ENCODE measurements around the gene TEX19.
A peak's percentile ranks its signal among the peaks of the same experiment; 100 is the strongest.

Gene TEX19

GRCh38 chr17:82390860-82391435, 31.9 kb downstream of the TEX19 start:
- no peak for DNase-seq (ENCODE audit: low spot score)

DNA sequence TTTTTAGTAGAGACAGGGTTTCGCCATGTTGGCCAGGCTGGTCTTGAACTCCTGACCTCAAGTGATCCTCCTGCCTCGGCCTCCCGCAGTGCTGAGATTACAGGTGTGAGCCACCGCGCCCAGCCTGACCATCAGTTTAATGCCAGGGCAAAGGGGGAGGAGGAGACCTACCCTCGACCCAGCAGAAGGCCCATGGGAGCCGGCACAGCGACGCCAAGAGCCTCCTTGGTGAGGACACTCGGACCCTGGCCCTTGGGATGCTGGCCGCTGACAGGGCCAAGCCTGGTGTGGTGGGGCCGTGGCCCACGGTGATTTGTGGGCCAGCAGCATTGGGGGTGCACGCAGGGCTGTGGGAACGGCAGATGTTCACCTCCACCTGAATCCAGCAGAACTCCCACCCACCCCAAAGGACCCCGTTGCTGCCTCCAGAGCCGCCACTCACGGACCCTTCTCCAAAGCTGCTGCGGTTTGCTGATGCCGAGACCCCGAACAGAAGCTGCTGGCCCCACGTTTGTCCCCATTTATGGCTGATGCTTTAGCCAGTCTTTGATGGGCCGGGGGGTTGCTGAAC, 32.5 kb downstream of the TEX19 start:
- DNase-seq (ENCODE audit: low spot score) = no peak

GRCh38 chr17:82392209-82392920, 33.3 kb downstream of the TEX19 start:
- DNase-seq (ENCODE audit: low spot score) = no peak

GRCh38 chr17:82392941-82393340, 33.9 kb downstream of the TEX19 start:
- DNase-seq (ENCODE audit: low spot score) = no peak

DNA sequence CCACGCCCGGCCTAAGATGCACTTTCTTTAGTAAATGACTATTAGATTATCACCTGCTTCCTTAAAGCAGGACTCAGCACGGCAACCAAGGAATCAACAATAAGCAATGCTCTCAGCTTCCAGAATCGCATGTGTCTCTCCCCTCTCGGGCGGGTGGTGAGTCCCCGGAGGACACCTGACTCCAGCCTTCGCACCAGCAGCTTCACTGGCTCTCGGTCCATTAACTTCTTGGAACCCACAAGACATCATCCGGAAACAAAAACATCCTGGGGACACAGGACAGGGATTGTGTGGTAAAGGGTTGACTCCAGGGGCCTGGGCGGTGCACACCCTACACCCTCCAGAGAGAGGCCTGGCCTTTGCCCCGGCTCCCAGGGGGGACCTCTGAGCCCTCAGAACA, 35.2 kb downstream of the TEX19 start:
- no peak for DNase-seq (ENCODE audit: low spot score)

GRCh38 chr17:82396601-82397435, 37.8 kb downstream of the TEX19 start:
- peak; percentile 51 for DNase-seq (ENCODE audit: low spot score)

- no peak for DNase-seq (ENCODE audit: low spot score)
These were observed 38.6 kb downstream of the TEX19 start for GRCh38 chr17:82397449-82398335.

DNA sequence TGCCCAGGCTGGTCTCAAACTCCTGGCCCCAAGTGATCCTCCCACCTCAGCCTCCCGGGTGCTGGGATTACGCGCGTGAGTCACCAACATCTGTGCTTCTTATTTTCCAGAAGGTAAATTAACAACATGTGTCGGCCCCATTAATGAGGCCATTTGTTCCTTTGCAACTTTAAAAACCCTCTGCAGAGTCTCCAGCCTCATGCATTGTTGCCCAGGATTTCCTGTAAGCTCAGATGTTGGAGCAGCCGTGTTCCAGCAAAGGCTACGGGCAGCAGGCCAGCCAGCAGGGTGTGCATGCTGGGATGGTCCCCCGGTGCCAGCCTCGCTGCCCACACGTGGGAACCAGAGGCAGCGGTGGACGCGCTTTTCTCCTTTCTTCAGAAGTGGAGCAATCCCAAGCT, 40.0 kb downstream of the TEX19 start:
- DNase-seq (ENCODE audit: low spot score) = no peak

GRCh38 chr17:82399601-82400101, 40.6 kb downstream of the TEX19 start:
- DNase-seq (ENCODE audit: low spot score) = no peak

DNA sequence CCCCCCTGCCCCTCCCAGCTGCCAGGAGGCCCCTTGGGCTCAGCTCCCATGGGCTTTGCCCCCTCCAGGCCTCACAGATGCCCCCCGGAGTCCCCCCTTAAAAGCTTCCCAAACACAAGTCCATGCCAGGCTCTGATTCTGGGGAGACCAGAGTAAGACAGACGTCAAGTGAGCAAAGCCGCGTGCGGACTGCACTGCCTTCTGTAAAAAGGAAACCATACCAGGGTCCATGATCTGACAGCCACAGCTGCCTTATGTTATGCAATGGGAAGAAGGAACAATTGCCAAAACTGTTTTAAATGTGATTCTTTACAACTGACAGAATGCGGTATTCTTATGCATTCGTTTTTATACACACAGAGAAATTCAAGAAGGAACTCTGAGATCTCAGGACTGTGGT, 41.2 kb downstream of the TEX19 start:
- DNase-seq (ENCODE audit: low spot score) = no peak

GRCh38 chr17:82400830-82401229, 41.8 kb downstream of the TEX19 start:
- no peak for DNase-seq (ENCODE audit: low spot score)

DNA sequence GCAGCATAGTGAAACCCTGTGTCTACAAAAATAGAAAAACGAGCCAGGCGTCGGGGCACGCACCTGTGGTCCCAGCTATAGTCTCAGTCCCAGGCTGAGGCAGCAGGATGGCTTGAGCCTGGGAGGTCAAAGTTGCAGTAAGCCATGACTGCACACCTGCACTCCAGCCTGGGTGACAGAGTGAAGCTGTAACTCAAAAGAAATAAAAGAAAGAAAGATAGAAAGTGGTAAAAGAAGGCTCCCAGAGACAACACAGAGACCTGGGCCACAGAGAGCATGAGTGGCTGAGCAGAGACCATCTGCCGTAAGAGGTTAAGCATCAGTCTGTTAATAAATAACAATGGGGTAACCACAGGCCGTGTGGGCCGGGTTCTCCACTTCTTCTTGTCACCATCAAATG, 43.8 kb downstream of the TEX19 start:
- no peak for DNase-seq (ENCODE audit: low spot score)

DNA sequence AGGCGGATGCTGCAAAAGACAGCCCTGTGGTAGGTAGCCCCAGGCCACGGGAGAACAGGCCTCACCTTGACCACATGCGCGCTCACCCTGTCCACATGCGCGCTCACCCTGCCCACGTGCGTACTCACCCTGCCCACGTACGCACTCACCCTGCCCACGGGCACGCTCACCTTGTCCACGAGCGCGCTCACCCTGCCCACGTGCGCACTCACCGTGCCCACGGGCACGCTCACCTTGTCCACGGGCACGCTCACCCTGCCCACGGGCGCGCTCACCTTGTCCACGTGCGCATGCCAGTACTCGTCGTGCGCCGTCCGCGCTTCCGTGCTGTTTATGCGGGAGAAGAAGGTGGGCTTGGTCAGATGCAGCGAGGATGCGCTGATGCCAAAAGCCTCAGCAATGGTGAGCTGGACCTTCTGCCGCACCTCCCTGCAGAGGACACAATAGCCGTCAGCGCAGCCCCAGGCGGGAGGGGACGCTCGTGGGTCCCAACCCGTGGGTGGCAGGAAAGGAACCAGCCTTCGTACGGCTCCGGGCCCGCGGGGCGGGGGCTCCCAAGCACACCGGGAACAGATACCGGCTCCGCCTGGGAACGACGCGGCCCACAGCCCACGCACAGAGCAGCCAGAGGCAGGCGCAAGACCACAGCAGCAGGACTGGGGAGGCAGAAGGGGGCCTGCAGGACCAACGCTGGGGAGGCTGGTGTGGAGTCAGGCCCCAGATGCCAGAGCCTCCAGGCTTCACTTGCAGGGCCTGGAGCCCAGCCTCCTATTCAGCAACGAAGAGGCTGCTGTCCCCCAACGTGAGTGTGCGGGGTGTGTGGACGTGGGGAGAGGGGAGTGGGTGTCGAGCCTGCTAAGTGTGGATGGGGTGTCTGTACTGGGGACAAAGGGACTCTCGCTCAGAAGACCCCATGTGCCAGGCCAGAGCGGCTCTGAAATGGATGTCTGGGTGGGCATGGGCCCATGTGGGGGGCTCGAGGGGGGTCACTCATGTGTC, 44.9 kb downstream of the TEX19 start:
- no peak for DNase-seq (ENCODE audit: low spot score)

DNA sequence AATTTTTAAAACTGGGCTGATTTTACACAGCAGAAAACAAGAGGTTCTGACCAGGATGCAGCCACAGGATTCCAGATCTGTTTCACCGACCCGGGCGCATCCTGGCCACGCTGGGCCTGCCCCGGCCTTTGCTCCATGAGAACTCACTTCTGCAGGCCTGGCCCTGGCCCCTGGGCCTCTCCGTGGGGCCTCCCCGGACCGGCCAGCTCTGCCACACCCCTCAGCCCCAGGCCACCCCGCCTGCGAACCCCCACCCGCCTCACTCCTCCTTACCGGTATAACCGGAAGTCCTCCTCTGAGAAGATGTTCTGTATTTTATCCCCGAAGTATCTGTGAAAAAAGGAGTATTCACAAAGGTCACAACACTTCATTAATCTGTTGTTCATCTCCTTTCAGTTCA, 46.0 kb downstream of the TEX19 start:
- no peak for DNase-seq (ENCODE audit: low spot score)

- DNase-seq (ENCODE audit: low spot score) = no peak
These were observed 47.2 kb downstream of the TEX19 start for GRCh38 chr17:82406131-82406671.

DNA sequence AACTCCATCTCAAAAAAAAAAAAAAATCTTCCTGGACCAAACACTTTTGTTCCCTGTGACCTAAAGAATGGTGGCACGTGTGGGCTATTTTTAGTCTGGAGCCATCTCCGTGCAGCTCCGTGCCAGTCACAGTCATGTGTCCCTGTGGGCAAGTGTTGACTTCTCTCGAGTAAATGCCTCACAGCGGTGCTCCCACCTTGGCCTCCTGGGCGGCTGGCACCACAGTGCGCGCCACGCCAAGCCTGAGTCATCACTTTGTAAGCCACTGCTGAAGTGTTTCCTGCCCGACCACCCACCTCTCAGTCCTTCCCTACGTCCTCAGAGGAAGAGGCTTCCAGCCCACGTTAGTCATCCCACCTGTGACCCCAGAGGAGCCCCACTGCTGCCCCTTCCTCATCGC, 48.2 kb downstream of the TEX19 start:
- no peak for DNase-seq (ENCODE audit: low spot score)

DNA sequence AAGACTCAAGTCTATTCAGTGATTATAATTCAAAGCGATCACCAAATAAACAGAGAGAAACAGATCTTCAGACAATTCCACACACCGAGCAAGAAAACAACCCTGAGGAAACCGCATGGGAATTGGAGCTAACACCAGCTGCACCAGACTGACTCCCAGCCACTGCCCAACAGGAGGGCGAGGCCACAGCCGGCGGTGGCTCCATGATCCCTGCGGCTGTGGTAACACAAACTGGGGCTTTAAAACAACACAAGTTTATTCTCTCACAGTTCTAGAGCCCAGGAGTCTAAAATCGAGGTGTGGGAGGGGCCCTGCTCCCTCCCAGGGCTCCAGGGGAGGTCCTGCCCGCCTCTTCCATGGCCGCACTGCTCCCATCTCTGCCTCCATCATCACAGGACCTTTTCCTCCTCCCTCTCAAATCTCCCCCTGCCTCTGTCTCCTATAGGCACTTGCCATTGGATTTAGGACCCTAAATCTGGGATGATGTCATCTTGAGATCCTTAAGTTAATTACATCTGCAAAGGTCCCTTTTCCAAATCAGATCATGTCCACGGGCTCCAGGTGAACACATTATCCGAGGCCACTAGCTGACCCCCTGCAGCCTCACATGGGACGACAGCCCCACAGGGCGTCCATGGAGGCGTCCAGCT, 49.4 kb downstream of the TEX19 start:
- no peak for DNase-seq (ENCODE audit: low spot score)

- no peak for DNase-seq (ENCODE audit: low spot score)
These were observed 49.9 kb downstream of the TEX19 start for GRCh38 chr17:82408938-82409318.

GRCh38 chr17:82410014-82410716, 51.1 kb downstream of the TEX19 start:
- no peak for DNase-seq (ENCODE audit: low spot score)
